Measurements from ENCODE around the gene ACVR1B.
A peak's percentile ranks its signal among the peaks of the same experiment; 100 is the strongest.

ACVR1B gene

GRCh38 chr12:51944608-51945233 is 6.8 kb upstream of the ACVR1B start:
- DNase-seq, result no peak

- DNase-seq, result no peak
Observed at GRCh38 chr12:51947246-51947996, 4.1 kb upstream of the ACVR1B start.

GRCh38 chr12:51948066-51948465 is 3.4 kb upstream of the ACVR1B start:
- no peak for DNase-seq

- no peak for DNase-seq
Observed at GRCh38 chr12:51949342-51950030, 2.0 kb upstream of the ACVR1B start.

- no peak for DNase-seq
Observed at GRCh38 chr12:51950682-51951198, 759 bp upstream of the ACVR1B start.

GRCh38 chr12:51951843-51952722 is 584 bp downstream of the ACVR1B start:
- peak; percentile 65 for DNase-seq

- DNase-seq, result no peak
Observed at GRCh38 chr12:51953089-51953488, 1.6 kb downstream of the ACVR1B start.

GRCh38 chr12:51953864-51954263 is 2.4 kb downstream of the ACVR1B start:
- DNase-seq, result no peak

- DNase-seq, result no peak
Observed at GRCh38 chr12:51954561-51955361, 3.3 kb downstream of the ACVR1B start.

- DNase-seq, result no peak
Observed at GRCh38 chr12:51955702-51956101, 4.2 kb downstream of the ACVR1B start.

GRCh38 chr12:51958542-51958941 is 7.0 kb downstream of the ACVR1B start:
- DNase-seq, result no peak

- no peak for DNase-seq
Observed at GRCh38 chr12:51959211-51959610, 7.7 kb downstream of the ACVR1B start.

GRCh38 chr12:51959921-51960320 is 8.4 kb downstream of the ACVR1B start:
- no peak for DNase-seq

GRCh38 chr12:51960488-51960887 is 9.0 kb downstream of the ACVR1B start:
- no peak for DNase-seq

- no peak for DNase-seq
Observed at GRCh38 chr12:51960890-51961289, 9.4 kb downstream of the ACVR1B start.

- DNase-seq, result no peak
Observed at GRCh38 chr12:51961834-51962233, 10.3 kb downstream of the ACVR1B start.

GRCh38 chr12:51962737-51963136 is 11.2 kb downstream of the ACVR1B start:
- DNase-seq, result no peak

GRCh38 chr12:51963477-51963876 is 12.0 kb downstream of the ACVR1B start:
- no peak for DNase-seq

- no peak for DNase-seq
Observed at GRCh38 chr12:51969643-51970042, 18.1 kb downstream of the ACVR1B start.

GRCh38 chr12:51970904-51971646 is 19.6 kb downstream of the ACVR1B start:
- DNase-seq, result peak; percentile 80
